NCI-H1436 (cell line): ENCODE results near the gene COQ9.
A peak's percentile ranks its signal among the peaks of the same experiment; 100 is the strongest.
"Not testable (repeated sequence)": the region's sequence is repeated elsewhere in the genome, so short reads cannot be mapped to it uniquely, and the experiment has no call there.

Experiments used
- DNase-seq: peaks from one replicate; lab custom pipeline; 2025; lab: John Stamatoyannopoulos, UW

COQ9 gene

DNA sequence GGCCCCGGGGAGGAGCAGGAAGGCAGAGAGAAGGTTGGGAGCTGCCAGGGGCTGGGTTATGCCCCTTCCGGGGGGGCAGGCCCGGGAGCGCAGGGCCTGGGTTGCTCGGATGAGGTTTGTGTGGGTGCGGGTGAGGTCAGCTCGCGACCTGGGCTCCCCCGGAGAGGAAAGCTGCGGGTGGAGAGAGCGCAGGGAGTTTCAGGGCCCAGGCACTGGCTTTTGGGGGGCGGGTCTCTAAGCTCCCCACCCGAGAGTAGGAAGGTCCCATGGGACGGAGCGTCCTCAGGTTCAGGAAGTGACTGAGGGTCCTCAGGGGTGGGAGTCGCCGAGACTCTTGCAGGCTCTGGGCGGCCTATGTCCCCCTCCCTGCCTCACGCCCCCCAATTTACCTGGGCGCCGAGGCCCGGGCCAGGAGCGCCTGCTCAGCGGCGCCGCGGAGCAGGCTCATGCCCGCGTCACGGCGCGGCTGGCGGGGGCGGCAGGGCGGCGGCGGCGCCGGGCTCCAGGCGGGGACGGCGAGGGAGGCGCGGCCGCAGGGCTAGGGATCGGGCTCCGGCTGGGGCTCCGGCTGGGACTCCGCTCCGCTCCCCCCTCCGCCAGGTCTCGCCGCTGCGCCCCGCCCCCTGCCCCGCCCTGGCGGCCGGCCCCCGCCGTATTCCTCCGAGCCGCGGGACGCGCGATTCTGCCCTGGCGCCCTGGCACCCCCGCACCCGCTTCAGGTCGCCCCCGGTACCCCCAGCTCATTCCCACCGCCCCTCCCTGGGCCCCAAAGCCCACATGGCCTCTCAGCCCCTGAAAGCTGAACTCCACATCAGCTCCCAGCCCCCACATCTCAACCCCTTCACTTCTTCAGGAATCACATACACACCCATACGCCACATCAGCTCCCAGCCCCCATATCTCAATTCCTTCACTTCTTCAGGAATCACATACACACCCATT, 38.9 kb downstream of the COQ9 start, which contains the start of gene DOK4:
Gene DOK4 (minus strand): TSS at position 578 of the 942 bp plus-strand sequence. CDS start 6,986 bp downstream, outside the sequence.
- DNase-seq, result peak; percentile 53

DNA sequence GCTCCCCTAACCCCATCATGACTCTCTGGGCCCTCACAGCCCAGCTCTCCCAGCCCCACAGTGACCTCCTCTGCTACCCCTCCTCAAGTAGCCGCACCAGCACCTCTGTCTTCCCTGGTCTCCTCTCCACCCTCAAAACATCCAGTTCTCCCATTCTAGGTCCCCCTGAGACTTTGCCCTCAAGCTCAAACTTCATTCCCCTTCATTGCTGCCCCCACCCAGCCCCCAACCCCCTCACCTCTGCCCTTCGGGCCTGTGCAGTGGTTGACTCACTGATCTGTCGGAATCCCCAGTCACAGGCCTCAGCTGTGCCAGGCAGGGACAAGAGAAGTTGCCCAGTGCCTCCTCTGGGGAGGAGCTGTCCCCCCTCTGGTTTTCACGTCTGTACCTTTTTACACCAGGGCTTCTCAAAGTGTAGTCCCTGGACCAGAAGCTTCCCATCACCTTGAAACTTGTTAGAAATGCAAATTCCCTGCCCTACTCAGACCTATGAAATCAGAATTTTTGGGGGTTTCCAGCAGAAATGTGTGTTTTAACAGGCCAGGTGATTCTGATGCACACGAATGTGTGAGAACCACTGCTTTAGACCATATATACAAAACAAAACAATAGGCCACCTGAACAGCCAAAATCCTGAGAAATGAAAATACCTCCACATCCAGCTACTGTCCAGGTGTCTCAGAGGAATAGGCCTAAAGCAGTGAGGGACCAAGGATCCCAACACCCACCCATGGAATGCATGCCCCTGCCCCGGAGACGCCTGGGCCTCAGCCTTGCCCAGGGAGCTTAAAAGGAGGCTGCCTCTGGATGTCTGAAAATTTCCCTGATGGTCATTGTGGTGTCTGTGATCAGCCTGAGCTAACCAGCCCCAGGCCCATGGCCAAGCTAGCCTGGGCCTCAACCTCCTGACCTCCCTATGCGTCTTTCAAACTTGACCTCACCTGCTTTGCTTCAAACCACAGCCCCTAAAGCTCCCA, 39.9 kb downstream of the COQ9 start:
- DNase-seq, result no peak

DNA sequence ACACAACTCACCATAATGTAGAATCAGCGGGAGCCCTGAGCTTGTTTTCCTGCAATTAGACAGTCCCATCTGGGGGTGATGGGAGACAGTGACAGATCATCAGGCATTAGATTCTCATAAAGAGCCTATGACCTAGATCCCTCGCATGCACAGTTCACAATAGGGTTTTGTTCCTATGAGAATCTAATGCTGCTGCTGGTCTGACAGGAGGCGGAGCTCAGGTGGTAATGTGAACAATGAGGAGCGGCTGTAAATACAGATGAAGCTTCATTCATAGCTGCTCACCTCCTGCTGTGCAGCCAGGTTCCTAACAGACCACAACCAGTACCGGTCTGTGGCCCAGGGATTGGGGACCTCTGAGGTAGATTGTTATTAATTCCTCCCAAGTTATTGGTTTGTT, 42.0 kb downstream of the COQ9 start:
- DNase-seq, result no peak

DNA sequence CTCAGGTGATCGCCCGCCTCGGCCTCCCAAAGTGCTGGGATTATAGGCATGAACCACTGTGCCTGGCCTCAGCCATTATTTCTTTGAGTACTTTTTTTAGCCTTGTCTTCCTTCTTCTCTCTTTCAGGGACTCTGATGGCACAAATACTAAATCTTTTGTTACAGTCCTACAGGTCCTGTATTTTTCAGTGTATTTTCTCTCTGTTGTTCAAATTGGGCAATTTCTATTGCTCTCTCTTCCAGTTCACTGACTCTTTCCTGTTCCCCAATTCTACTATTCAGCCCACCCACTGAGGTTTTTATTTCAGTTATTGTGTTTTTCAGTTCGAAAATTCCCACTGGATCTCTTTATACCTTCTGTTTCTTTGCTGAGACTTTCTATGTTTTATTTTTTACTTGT, 46.5 kb downstream of the COQ9 start:
- DNase-seq, result no peak

DNA sequence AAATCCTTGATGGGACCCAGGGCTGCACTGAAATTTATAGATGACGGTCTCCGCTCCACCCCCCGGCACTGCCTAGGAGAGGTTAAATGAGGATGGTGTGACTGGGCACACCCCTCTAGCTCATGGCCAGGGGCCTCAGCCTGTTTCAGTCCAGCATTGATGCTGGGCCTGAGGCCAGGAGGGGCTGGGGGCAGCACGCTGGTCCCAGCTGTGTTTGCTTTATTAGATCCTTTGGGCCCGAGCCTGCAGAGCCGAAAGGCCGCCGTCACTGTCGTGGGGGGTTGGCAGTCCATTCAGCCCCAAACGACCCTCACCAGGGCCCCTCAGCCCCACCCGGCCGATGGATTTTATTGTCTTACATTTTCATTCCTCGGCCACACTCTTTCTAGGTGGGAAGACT, 49.8 kb downstream of the COQ9 start:
- no peak for DNase-seq

DNA sequence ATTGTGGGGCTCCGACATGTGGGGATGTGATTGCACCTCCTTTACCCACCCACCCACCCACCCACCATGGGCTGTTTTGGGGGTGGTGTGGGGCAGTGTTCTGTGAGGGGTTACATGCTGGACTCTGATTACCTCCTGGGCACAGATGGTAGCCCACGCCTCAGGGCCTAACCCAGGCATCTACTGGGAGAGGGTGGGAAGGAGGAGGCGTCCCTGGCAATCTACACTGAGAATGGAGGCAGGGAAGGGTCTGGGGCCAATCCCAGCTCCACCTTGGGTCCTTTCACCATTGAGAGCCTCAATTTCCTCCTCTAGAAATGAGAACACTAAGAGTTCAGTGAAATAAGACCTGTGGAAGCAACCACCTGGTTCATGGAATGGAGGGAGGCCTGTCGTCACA, 50.8 kb downstream of the COQ9 start:
- DNase-seq, result no peak

DNA sequence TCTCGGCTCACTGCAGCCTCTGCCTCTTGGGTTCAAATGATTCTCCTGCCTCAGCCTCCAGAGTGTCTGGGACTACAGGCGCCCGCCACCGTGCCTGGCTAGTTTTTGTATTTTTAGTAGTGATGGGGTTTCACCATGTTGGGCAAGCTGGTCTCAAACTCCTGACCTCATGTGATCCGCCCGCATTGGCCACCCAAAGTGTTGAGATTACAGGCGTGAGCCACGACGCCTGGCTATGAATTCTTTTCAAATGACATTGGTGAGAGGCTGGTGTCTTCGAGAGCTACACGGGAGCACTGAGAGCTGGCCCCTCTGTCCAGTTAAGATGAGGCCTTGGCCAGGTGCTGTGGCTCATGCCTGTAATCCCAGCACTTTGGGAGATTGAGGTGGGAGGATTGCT, 52.7 kb downstream of the COQ9 start:
- not testable (repeated sequence) for DNase-seq

DNA sequence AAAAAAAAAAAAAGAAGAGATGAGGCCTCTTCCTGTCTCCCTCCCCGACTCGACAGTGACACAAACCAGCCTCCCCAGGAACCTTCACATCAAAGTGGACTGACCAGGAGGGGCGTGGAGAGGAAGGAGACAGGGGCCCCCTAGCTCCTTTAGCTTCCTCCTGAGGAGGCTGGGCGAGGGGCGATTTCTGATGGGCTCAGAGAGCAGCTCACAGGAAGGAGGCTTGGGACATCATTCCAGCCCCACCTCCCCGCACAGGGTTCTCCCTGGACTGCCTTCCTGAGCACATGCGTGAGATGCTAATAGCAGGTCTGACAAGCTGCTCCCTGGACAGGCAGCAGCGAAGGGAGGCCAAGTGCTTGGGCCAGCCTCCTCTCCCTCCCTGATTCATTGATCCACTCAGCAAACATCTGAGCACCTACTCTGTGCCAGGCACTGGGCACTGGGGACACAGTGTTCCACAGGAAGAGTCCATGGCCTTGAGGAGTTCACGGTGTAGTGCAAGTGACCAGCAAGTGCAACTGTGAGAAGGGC, 53.4 kb downstream of the COQ9 start:
- DNase-seq, result no peak

DNA sequence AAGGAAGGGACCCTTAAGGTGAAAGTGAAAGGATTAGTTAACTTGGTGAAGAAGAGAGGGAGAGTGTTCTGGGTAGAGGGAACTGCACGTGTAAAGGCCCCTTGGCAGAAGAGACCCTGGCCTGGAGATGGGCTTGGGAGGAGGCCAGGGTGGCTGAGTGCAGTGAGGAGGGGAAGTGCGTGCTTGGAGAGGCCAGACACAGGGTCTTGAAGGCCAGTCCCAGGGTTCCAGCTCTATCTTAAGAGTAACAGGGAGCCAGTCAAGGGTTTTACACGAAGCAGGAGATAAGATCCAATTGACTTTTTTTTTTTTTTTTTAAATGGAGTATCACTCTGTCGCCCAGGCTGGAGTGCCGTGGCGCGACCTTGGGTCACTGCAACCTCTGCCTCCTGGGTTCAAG, 54.2 kb downstream of the COQ9 start:
- DNase-seq, result no peak

DNA sequence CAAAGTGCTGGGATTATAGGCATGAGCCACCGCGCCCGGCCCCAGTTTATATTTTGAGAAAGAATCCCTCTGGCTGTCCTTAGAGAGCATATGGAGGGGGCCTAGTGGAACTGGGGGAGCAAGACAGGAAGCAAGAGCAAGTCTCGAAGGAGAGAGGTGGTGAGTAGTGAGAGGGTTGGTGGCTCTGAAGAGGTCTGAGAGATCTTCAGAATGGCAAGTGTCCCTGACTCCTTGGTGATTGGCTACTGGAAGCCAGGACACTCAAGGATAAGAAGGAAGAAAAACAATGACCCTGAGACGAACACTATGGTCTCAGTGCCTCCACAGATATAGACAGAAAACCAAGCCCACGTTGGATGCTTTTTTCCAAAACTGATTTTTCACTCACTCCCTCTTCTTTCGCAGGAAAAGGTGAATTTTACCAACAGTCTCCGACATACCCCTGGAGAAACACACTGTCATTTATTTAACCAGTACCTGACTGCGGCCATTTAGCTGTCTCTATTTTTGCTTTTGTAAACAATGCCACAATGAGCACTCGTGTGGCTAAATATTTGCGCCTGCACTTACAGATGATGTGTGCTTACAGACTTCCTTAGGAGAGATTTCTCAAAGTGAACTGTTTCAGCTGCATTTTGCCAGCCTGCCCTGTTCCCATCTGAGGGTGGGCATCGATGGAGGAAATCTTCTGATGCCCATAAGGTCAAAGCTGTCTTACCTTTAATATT, 54.9 kb downstream of the COQ9 start:
- peak; percentile 27 for DNase-seq

DNA sequence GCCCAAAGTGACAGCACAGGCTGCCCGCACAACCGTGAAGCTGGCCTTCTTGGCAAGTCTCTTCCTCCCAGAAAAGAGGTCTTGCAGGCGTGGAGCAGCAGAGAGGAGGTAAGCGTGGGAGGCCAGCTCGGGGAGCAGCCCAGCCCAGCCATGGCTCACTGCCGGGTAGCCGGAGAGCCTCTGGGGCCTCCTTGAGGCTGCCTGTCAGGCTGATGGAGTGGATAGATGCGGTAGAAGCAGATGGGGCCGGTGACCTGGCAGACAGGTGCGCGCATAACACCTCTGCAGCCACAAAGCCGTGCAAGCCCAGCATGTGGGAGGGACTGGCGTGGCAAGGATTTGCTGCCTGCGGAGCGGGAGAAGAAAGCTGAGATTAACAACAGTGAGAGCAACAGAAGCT, 56.1 kb downstream of the COQ9 start:
- peak; percentile 74 for DNase-seq

DNA sequence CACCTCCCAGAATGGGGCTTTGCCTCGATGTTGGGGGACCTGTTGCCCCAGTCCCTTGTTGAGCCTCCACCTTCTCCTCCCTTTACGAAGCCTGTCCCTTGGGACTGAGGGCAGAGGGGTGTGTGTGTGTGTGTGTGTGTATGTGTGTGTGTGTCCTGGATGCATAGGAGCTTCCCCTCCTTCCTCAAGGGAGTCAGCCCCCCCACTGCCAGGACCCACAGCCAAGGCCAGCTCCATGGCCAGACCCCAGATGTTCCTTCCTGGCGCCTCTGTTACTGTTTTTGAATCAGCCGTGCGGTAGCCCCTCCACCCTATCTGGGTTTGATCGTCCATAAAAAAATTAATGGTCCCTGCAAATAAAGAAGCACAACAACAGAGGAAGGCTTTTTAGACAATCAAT, 56.7 kb downstream of the COQ9 start:
- peak; percentile 20 for DNase-seq

DNA sequence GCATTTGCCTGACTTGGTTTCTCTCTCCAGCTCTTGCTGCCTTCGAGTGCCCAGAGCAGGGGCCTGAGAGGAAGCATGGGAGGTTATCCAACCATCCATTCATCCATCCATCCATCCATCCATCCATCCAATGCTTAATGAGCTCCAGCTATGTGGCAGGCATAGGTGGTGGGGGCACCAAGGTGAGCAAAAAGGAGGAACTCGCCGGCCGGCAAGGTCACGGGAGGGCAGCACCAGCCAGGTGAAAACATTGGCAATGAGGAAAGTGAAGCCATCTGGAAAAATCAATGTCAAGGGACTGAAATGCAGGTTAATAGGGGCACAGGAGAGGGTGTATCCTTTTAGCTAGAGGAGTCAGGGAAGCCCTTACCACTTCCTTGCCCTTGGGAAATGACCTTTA, 57.2 kb downstream of the COQ9 start:
- DNase-seq, result no peak

DNA sequence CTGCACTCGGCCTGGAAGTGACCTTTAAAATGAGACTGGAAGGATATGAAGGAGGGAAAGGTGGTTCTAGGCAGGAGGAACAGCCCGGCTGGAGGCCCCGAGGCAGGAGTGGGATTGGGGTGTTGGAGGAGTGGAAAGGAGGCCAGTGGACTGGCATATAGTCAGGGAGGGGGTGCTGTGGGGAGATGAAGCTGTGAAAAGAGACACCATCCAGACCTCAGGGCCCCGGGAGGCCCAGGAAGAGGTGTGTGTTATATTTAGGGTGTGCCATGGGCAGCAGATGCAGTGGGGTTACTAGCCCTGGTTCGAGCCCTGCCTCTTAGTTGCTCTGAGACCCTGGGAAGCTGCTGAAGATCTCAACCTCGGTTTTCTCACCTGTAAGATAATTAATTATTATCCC, 57.9 kb downstream of the COQ9 start:
- no peak for DNase-seq

DNA sequence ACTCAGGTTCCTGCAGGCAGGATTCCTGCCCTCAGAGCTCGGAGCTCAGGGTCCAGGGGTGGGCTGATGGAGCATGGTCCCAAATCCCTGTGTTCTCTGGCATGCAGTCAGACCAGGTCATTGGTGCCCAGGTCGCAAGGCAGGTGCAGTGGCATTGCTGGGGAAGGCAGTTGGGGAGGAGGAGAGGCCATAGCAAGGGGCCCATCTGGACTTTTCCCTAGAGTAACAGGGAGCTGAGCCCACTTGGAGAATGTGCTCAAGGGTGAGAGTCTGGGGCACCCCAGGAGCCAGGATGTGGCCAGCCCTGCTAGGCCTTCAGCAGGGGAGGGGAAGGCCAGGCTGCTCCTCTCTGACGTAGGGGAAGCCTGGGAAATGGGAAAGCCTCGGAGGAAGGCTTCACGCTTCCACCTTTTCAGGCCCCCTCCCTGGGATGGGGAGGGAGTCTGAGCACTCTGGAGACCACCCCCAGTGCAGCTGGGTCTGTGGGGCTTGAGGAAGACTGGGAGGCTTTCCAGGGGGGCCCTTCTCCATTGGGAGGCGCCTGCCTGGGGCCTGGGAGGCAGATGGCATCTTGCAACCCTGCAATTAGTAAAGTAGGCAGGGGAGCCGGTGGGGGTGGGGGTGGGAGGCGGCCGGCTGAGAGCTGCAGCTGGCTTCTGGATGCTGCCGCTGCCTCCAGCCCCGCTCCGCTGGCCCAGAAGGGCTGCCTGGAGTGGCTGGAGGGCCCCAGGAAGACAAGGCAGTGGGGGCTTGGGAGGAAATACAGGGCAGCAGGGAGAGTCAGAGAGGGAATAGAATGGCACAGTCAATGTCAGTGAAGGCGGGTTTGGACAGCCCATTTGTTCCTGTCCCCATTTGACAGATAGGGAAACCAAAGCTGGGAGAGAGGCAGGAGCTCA, 60.1 kb downstream of the COQ9 start:
- peak; percentile 51 for DNase-seq

DNA sequence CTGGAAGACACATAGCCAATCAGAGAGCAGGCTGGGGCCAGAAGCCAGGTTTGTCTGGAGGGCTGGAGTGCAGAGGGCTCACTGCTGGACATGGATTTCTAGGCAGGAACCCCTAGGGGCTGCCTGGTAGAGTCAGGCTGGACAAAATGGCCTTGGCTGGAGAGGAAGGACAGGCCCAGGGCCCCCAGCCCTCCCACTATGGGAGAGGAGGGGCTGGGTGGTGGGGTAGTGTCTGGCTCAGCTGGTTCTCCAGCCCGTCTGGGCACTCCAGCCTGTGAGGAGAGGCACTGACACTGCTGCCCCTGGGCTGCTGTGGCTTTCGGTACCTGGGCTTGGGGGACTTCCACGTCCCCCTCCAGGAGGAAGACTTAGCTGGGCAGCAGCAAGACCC, 60.8 kb downstream of the COQ9 start:
- DNase-seq, result no peak

DNA sequence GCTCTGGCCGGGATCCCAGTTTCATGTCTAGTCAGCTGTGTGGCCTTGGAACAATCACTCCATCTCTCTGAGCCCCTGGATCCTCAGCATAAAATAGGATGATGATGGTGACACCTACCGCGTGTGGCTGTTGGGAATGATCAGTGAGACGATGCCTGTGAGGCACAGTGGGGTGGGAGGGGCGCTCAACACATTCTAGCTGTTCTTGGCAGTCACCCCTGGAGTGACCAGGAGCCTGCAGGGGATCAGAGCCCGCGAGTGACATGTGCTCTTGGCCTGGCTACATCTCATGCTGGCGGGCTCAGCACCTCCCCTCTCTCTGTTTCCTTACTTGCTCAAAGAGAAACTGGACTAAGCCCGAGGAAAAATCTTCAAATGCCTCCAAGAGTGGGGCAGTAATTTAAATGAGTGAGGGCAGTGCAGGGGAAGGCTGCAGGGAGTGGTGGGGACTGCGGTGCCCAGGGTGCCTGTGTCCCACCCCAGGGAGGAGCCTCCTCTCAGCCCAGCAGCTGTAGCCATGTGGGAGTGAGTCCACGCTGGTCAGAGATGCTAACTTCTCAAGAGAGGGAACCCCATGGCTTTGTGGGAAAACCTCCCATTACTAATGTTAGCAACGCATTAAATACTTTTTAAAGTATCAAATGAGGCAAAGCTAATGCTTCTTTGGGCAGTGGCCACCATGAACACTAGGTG, 62.1 kb downstream of the COQ9 start:
- no peak for DNase-seq

DNA sequence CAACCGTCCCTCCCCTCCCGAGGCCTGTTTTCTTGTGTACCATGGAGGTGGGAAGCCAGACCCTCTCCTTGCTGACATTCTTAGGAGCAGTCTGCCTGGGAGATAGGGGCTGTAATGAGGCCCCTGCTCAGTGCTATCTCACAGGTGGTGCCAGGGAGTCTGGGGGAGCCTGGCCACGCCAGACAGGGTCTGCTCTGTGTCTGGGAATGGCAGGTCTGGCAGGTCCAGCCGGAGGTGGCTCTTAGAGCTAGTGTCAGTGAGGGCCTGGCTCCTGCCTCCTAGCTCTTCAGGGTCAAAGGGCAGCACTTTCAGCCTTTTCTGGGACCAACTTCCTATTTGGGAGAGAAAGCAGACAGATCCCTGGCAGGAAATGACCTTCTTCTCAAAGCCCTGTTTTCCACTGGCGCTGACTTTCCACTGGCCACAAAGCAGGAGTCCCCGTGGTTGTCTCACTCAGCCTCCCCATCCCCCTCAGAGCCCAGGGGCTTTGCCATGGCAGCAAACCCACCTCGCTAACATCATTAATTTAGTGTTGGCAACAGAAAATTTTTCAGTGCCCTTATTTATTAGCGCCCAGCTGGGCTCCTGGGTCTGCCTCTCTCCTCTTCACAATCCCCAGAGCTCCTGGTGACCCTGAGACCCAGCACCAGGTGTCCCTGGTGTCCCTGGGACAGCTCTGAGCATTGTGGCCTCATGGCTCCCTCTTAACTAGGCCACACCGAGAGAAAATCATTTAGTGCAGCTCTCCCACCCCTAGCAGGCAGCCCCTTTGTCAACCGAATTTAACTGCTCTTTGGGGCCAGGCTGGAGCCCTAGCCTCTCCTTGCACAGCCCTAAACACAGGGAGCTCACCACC, 63.0 kb downstream of the COQ9 start:
- DNase-seq, result no peak
